Vagina (tissue), 2 donors: ENCODE results near the gene OR2M5.

ENCODE experiments used
- CTCF ChIP-seq, 3 experiments: fragments of 450-650 bp in 2 of 3; fragments of 200-600 bp in 1 of 3; sonication (generic) in 1 of 3; IDR thresholded peaks; one replicate each; pipeline ENCODE4 v1.5.1; 2017 to 2019; ENCODE audit warnings: antibody characterized with exemption in 3 of 3, mild to moderate bottlenecking in 2 of 3, moderate library complexity in 2 of 3
- POLR2A ChIP-seq, 2 donors: fragments of 450-650 bp; IDR thresholded peaks; one replicate each; pipeline ENCODE4 v1.6.1; 2017; ENCODE audit warnings: antibody characterized with exemption in 2 of 2, mild to moderate bottlenecking in 2 of 2, moderate library complexity in 2 of 2
- POLR2AphosphoS5 ChIP-seq, 2 donors: sonication (generic); formaldehyde crosslinking; IDR thresholded peaks; one replicate each; pipeline ENCODE4 v1.9.0; 2017; ENCODE audit warnings: antibody characterized with exemption in 2 of 2, mild to moderate bottlenecking in 2 of 2, low read depth in 1 of 2; ENCODE audit not compliant: insufficient read depth in 1 of 2

GRCh38 chr1:248140846-248141245, 4.1 kb upstream of the OR2M5 start:
- no peak for TF ChIP-seq POLR2A (IDR thresholded peaks at IDR 0.05)
- TF ChIP-seq CTCF (IDR thresholded peaks at IDR 0.05), result no peak
- TF ChIP-seq POLR2AphosphoS5 (IDR thresholded peaks at IDR 0.05; ENCODE audit: insufficient read depth in 1 of 2, low read depth in 1 of 2), result no peak
